HG02763 (cell line): ENCODE data around the gene CCT5.
"Not testable (repeated sequence)": the region's sequence is repeated elsewhere in the genome, so short reads cannot be mapped to it uniquely, and the experiment has no call there.

Experiments used
- ATAC-seq: cut with Tn5 transposase; IDR thresholded peaks from one replicate; pipeline ENCODE4 v1.9.1; 2021; ENCODE audit warnings: mild to moderate bottlenecking, moderate library complexity; ENCODE audit not compliant: unreplicated experiment

Gene CCT5

GRCh38 chr5:10275460-10275859 is 25.4 kb downstream of the CCT5 start:
- ATAC-seq = no peak

GRCh38 chr5:10275991-10276390 is 25.9 kb downstream of the CCT5 start:
- ATAC-seq = no peak

- no peak for ATAC-seq
Measured at GRCh38 chr5:10276691-10277090, 26.6 kb downstream of the CCT5 start.

- ATAC-seq = no peak
Measured at GRCh38 chr5:10277773-10278630, 27.9 kb downstream of the CCT5 start.

GRCh38 chr5:10278658-10279279 is 28.7 kb downstream of the CCT5 start:
- ATAC-seq = no peak

GRCh38 chr5:10279328-10279727 is 29.2 kb downstream of the CCT5 start:
- no peak for ATAC-seq

- ATAC-seq = no peak
Measured at GRCh38 chr5:10279925-10280720, 30.0 kb downstream of the CCT5 start.

GRCh38 chr5:10283927-10284635 is 34.0 kb downstream of the CCT5 start:
- ATAC-seq = peak; percentile 86

- ATAC-seq = not testable (repeated sequence)
Measured at GRCh38 chr5:10285362-10285761, 35.3 kb downstream of the CCT5 start.

GRCh38 chr5:10286162-10286861 is 36.2 kb downstream of the CCT5 start:
- ATAC-seq = no peak

GRCh38 chr5:10286862-10287227 is 36.8 kb downstream of the CCT5 start:
- no peak for ATAC-seq

GRCh38 chr5:10288592-10289219 is 38.6 kb downstream of the CCT5 start:
- ATAC-seq = peak; percentile 67

GRCh38 chr5:10289353-10289752 is 39.3 kb downstream of the CCT5 start:
- ATAC-seq = no peak

- ATAC-seq = no peak
Measured at GRCh38 chr5:10289991-10290390, 39.9 kb downstream of the CCT5 start.

GRCh38 chr5:10290438-10290837 is 40.4 kb downstream of the CCT5 start:
- ATAC-seq = no peak

GRCh38 chr5:10291692-10292339 is 41.7 kb downstream of the CCT5 start:
- no peak for ATAC-seq

- no peak for ATAC-seq
Measured at GRCh38 chr5:10293907-10294662, 44.0 kb downstream of the CCT5 start.

GRCh38 chr5:10295619-10296326 is 45.7 kb downstream of the CCT5 start:
- no peak for ATAC-seq
